GM18519 (cell line): ENCODE measurements around the gene BGLAP.
A peak's percentile ranks its signal among the peaks of the same experiment; 100 is the strongest.

Source experiments
- ATAC-seq: cut with Tn5 transposase; IDR thresholded peaks from one replicate; pipeline ENCODE4 v1.9.1; 2021; ENCODE audit warnings: mild to moderate bottlenecking, moderate library complexity; ENCODE audit not compliant: unreplicated experiment, low FRiP score

Gene BGLAP

DNA sequence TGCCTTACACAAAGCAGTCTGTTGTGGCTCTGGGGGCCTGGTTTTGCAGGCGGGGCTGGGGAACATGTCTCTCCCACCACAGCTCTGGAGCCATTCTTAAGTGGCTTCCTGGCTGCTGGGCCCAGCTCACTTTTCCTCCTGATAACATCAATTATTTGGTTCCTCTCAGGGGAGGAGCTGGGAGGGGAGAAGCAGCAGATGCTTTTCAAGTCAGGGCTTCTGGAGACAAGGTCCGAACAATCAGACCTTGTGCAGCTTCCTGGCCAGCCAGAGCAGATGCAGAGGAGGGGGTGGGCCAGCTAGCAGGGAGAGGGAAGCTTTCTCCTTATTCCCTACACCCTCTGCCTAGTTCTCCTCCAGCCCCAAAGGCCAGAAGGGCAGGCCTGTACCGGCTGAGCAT, 9.5 kb downstream of the BGLAP start:
- no peak for ATAC-seq

DNA sequence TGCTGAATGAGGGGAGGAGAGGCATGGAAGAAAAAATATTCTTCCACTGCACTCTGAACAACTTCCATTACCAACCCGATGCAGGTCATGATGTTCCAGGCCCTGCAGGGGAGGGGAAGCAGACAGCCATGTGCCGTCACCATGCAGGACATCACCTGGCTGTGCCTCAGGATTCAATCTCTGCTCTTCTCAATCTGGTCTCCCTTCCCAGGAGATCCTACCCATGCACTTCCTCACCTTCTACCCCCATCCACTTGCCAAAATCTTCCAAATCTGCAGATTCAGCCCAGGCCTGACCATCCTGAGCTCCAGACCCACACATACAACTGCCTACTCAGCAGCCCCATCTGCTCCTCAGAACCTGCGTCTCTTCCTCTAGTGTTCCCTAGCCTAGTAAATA, 11.7 kb downstream of the BGLAP start:
- no peak for ATAC-seq

DNA sequence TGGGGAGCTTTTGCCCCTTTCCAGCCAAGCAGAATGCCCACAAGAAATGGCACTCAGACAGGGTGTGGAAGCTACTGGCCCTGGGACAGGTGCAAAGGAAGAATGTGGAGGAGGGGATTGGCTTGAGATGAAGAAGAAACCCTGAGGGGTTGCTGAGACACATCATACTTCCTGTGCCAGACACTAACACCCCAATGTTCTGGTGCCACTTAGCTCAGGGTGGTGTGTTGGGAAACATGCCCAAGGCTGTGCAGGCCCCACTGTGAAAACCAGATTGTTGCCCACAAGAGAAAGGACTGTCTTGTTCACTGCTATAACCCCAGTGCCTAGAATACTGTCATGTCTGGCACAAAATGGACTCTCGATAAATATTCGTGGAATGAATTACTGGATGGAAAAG, 15.7 kb downstream of the BGLAP start:
- no peak for ATAC-seq

DNA sequence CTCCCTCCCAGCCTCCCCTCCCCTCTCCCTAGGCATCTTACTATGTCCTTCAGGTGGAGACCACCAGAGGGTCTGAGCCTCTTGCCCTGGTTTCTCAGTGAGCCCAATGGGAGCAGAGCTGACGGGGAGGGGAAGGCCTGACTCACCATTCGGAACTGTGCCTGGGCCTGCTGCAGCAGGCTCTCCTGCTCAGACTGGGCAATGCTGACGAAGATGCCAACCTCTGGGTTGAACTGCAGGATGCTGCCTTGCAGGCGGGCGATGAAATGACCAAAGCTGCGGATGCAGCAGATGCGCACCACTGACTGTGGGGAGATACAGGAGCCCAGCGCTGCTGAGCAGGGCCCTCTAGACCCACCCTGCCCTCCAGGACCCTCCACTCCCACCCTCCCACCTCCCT, 16.9 kb downstream of the BGLAP start:
- ATAC-seq = no peak

DNA sequence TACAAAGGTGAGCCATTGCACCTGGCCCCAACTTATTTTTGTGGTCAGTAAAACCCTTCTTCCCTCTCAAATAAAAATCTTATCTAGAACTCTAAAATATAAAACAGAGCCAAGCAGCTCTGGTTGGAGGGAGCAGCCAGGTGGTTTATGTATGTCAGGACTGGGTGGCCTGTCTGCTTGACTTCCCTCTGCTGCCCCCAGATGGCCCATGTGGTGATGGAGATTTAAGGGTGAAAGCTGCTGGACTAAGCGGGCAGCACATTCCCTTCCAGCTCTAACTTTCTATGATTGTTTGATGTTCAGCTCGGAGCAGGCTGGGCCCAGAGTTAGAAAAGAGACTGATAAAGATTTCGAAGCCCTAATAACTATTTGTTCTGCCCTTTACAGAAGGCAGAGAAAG, 17.8 kb downstream of the BGLAP start:
- no peak for ATAC-seq

- ATAC-seq = no peak
Measured at GRCh38 chr1:156260896-156261295, 18.9 kb downstream of the BGLAP start.

GRCh38 chr1:156262461-156263287, 20.7 kb downstream of the BGLAP start:
- ATAC-seq = no peak

GRCh38 chr1:156263288-156263655, 21.3 kb downstream of the BGLAP start:
- ATAC-seq = no peak

GRCh38 chr1:156266051-156266450, 24.1 kb downstream of the BGLAP start:
- ATAC-seq = no peak

DNA sequence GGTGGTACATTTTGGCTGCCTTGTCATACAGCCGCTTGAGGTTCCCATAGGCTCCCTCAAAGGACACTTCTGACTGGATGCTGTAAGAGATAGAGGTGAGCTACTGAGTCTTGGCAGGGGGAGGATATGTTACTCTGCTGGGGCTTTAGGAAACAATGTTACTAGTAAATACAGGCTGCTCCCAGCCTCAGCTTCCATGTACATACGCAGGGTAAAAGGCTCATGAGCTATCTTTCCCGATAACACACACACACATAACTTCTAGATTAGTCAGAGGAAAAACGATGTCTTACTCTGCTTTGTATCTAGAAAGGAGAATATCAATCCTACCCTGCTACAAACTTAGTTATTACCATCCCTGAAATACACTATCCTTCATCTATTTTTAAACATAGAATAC, 26.4 kb downstream of the BGLAP start:
- no peak for ATAC-seq

- ATAC-seq = no peak
Measured at GRCh38 chr1:156270314-156270713, 28.3 kb downstream of the BGLAP start.

DNA sequence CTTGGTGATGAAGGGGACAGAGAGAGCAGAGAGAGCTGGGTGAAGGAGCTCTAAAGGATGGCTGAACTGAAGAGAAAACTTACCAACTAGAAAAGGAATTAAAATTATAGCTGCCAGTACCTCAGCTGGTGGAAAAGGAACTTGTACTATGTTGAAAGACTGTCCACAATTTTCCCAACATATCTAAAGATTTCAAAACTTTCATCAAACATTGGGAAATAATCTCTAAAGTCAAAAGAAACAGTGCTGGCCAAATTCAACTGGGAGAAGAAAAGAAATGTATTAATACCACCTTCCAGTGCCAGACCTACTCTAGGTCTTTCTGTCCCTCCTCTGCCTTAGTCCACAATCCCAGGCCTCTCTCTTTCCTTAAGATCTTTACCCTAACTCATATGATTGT, 34.5 kb downstream of the BGLAP start:
- no peak for ATAC-seq

GRCh38 chr1:156276966-156277381, 35.0 kb downstream of the BGLAP start:
- no peak for ATAC-seq

- ATAC-seq = no peak
Measured at GRCh38 chr1:156279837-156280236, 37.9 kb downstream of the BGLAP start.

DNA sequence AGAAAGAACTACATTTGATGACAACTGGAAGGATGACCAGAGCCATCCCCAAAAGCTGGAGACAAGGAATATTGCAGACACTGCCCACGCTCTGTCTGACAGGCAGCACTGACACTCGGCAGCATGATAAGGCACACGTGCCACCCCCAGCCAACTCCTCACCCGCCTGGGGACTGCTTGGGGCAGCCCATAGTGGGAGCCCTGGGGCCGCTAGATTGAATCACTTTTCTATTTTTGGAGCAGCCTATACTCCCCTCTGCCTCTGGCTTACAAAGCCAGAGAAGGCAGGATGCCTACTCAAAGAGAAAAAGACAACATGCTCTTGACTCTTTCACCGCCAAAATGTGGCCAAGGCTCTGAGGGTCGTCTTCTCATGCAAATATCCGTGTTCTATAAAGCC, 39.3 kb downstream of the BGLAP start:
- peak; percentile 42 for ATAC-seq

- ATAC-seq = no peak
Measured at GRCh38 chr1:156281693-156282478, 39.9 kb downstream of the BGLAP start.

- ATAC-seq = peak; percentile 63
Measured at GRCh38 chr1:156282479-156283222, 40.7 kb downstream of the BGLAP start, which contains the start of gene SMG5. TSS of gene SMG5 (minus strand) at chr1:156282825. CDS start at chr1:156282680, 145 bp downstream.

- no peak for ATAC-seq
Measured at GRCh38 chr1:156283521-156283920, 41.5 kb downstream of the BGLAP start.

DNA sequence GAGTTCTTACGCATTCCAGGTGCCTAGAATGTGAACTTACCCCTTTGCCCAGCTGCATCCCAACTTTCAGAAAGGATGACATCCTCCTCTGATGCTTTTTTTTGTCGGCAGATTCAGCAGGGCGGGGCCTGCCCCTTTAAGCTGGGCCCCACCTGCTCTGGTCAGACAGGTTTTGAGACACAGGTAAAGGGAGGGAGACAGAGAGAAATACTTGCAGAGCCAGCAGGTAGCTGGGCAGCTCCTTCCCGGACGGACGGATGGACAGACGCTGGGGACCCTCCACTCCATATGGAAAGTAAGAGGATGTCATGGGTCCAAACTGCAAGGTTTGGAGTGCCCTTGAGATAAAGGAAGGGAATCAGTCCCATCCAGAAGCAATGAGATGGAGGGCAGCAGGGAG, 42.1 kb downstream of the BGLAP start, which contains the start of gene TMEM79:
Gene TMEM79, plus strand, starts transcription at position 214 of the 400 bp plus-strand sequence. CDS start 902 bp downstream, outside the sequence.
- ATAC-seq = no peak

- no peak for ATAC-seq
Measured at GRCh38 chr1:156284757-156285156, 42.8 kb downstream of the BGLAP start.

GRCh38 chr1:156285437-156285836, 43.5 kb downstream of the BGLAP start:
- ATAC-seq = no peak
